AG10803 (cell line): Measurements from ENCODE around the gene GSN.

Source experiments
- DNase-seq: peaks from one replicate; pipeline ENCODE4 v3.0.0; 2010; ENCODE audit warnings: low read depth
- H3K4me3 ChIP-seq: 2 replicates; pipeline ENCODE4 v1.5.1; 2011; ENCODE audit warnings: mild to moderate bottlenecking, low read length, control low read depth
- CTCF ChIP-seq: conservative IDR thresholded peaks from 2 replicates; pipeline ENCODE4 v1.5.1; 2011; ENCODE audit warnings: mild to moderate bottlenecking, low read length, control low read depth, inconsistent platforms

The GSN gene

DNA sequence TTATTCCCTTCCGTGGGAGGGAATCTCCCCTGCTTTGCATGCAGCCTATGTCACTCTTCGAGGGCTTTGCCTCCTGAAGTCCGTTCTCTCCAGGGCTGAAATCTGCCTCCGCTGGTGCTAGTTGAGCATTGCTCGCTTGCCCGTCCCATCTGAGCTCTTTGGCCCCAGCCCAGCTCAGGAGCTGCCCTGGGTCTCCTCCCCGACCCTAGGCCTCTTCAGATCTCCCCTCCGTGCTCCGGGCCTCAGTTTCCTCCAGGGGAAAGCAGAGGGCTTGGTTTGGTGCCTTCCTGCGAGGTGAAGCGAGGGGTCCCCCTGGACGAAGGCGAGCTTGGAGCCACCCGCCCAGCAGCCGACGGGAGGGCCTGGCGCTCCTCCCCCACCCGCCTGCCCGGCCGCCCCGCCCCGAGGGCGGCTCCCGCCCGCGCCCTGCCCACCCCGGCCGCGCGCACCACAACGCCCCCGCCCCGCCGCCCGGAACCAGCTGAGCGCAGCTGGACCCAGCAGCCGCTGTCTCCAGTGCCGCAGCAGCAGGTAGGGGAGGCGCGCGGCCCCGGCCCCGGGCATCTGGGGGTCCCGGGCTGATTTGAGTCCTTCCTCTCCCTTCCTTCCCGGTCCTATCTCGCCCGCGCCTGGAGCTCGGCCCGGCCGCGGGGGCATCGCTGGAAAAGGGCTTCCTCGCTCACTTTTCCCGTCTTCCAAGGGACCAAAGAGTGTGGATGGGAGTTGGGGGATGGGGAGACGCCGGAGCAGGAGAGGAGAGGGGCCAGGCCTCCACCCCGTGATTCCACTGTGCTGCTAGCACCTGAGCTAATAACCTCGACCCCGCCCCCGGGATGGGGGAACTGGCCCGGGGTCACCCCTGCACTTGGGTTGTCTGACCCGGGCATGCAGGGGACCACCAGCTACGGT lies at the start of gene GSN:
TSS of gene GSN (plus strand) at position 474 of the 909 bp plus-strand sequence. CDS start 33,810 bp downstream, outside the sequence.
- peak; percentile 41 for TF ChIP-seq CTCF
- H3K4me3 ChIP-seq, result peak within 1 kb of the TSS; percentile 94
- peak; percentile 66 for DNase-seq

GRCh38 chr9:121218357-121219027 lies 49.5 kb upstream of the GSN start:
- TF ChIP-seq CTCF, result no peak
- H3K4me3 ChIP-seq, result no peak overlapping the region
- DNase-seq, result no peak

DNA sequence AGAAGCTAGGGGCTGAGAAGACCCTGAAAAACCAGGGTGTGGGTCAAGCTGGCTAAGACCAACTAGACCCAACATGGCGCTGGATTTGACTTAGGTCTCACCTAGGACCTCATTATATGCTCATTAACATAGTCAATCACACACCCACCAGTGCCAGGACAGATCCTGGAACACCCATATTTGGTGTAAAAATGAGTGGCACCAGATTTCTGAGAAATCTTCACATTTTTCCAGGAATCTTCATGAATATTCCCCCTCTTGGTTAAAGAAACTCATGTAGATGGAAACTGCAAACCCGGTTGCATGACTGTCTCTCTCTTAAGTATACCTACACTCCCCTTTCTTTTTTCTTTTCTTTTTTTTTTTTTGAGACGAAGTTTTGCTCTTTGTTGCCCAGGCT lies 48.4 kb upstream of the GSN start:
- TF ChIP-seq CTCF, result no peak
- no peak for DNase-seq
- no peak overlapping the region for H3K4me3 ChIP-seq

- no peak for DNase-seq
- H3K4me3 ChIP-seq, result no peak overlapping the region
- TF ChIP-seq CTCF, result no peak
These were observed 46.8 kb upstream of the GSN start for GRCh38 chr9:121220996-121221663.

- no peak for TF ChIP-seq CTCF
- DNase-seq, result no peak
- no peak overlapping the region for H3K4me3 ChIP-seq
These were observed 46.3 kb upstream of the GSN start for GRCh38 chr9:121221664-121222055.

DNA sequence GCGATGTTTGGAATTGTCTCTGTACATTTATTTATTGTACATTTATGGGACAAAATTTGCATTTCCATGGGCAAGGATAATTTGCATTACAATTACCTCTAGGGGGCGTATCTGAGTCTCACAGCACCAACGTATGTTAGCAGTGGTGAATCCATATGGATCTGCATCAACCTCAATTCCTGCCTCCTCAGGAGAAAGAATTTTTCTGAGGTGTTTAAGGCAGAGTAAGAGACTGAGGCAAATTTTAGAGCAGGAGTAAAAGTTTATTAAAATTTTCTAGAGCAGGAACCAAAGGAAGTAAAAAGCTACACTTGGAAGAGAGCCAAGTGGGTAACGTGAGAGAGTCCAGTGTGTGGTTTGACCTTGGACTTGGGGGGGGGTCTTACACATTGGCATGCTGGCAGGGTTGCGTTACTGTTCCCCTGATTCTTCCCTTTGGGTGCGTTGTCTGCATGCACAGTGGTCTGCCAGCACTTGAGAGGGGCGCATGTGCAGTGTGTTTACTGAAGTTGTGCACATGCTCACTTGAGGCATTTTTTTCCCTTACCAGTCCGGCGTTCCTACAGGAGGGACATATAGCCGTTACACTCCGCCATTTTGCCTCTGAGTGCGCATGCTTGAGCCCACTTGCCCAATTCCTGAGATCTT lies 45.3 kb upstream of the GSN start:
- TF ChIP-seq CTCF, result peak; percentile 87
- DNase-seq, result peak; percentile 59
- no peak overlapping the region for H3K4me3 ChIP-seq
